Breast epithelium (tissue), 3 donors: ENCODE data around the gene ITPRIP.

Experiments used
- CTCF ChIP-seq, 3 donors: fragments of 450-650 bp; IDR thresholded peaks; one replicate each; pipeline ENCODE4 v1.5.1; 2016 to 2017; ENCODE audit warnings: antibody characterized with exemption in 3 of 3, mild to moderate bottlenecking in 3 of 3, moderate library complexity in 3 of 3
- POLR2A ChIP-seq: fragments of 450-650 bp; IDR thresholded peaks from one replicate; pipeline ENCODE4 v1.6.1; 2016; ENCODE audit warnings: antibody characterized with exemption, mild to moderate bottlenecking, moderate library complexity
- POLR2AphosphoS5 ChIP-seq, 3 donors: sonication (generic); formaldehyde crosslinking; IDR thresholded peaks; one replicate each; pipeline ENCODE4 v1.6.1; 2017; ENCODE audit warnings: antibody characterized with exemption in 3 of 3

- TF ChIP-seq CTCF (IDR thresholded peaks at IDR 0.05) (no peak), POLR2A (no peak), POLR2AphosphoS5 (IDR thresholded peaks at IDR 0.05) (no peak)
Observed at GRCh38 chr10:104303594-104304355, 34.5 kb downstream of the ITPRIP start.
